Gastroesophageal sphincter (tissue), 3 donors: ENCODE results near the gene EPHB1.

ENCODE experiments used
- CTCF ChIP-seq, 4 experiments: fragments of 200-600 bp in 2 of 4; fragments of 450-650 bp in 2 of 4; sonication (generic) in 1 of 4; IDR thresholded peaks; one replicate each; pipeline ENCODE4 v1.5.1; 2017 to 2019; ENCODE audit warnings: antibody characterized with exemption in 4 of 4, mild to moderate bottlenecking in 2 of 4, moderate library complexity in 2 of 4
- POLR2A ChIP-seq, 2 donors: fragments of 450-650 bp; IDR thresholded peaks; one replicate each; pipeline ENCODE4 v1.6.1; 2017; ENCODE audit warnings: antibody characterized with exemption in 2 of 2, mild to moderate bottlenecking in 2 of 2, moderate library complexity in 1 of 2

- TF ChIP-seq CTCF (IDR thresholded peaks at IDR 0.05) (no peak), POLR2A (IDR thresholded peaks at IDR 0.05) (no peak)
Observed at GRCh38 chr3:134993011-134993410, 198.0 kb downstream of the EPHB1 start.
